Stimulated activated CD4-positive, alpha-beta T cell treated with anti-CD3 and anti-CD28 coated beads, Interleukin-12 subunit alpha, Interleukin-12 subunit beta, amount 100 ng/mL, for 24 hours (primary cell): Measurements from ENCODE around the gene ELAC2.

ENCODE experiments used
- DNase-seq, 2 experiments: peaks; one replicate each; pipeline ENCODE4 v3.0.0-alpha.2; 2020; ENCODE audit warnings: low read depth in 2 of 2

Gene ELAC2

GRCh38 chr17:13017655-13018459, at the start of gene ELAC2:
Gene ELAC2 (minus strand): TSS chr17:13018027. CDS start chr17:13017947, 80 bp downstream.
- DNase-seq = peak; percentile 94 to 97

DNA sequence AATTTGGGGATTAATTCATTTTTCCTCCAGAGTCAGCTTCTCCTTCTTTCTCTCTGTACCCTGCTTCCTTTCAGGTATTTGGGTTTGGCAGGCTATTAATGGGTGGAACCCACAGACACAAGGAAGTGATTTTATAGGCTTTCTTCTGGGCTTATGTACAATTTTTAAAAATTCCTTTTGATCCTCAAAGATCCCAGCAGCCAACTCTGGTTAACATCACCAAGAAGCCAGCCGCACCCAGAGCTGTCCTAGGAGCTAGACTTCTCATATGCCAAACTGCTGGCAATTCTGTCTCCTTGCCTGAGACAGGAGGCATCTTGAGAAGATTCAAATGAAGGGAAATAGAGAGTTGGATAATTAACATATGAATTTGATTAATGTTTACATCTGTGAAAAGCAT, 47.2 kb upstream of the ELAC2 start:
- no peak for DNase-seq

DNA sequence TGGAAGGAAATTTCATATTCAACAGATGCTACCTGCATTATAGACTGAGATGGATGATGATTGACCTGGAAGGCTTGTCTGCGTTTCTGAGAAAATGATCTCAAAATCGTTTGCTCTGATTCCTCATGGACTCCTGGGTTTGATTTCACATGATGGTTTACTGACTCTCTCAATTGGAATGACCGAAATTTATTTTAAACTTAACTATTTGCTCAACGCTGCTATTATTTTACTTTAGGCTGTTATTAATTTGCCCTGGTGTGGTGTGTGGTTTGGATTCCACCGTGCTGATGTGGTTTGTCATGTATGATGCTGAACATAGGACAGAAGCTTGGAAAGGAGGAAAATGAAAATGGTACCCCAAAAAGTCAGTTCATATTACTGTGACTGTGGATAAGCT, 37.3 kb upstream of the ELAC2 start:
- DNase-seq = no peak

DNA sequence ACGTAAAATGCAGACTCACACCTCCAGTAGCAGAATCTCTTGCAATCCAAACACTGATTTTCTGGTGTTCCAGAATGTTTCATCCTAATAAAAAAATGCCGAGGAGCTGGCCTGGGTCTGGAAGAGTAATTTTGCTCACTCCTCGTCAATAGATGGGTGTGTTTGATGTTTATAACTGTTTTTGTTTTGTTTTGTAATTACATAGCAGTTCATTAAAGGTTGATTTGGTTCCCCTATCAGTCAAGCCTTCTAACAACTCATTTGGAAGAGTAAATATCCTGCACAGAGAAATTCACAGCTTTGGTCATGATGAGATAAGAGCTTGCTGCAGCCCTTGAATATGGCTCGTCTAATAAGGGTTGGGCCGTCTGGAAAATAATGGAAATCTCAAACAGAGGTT, 36.8 kb upstream of the ELAC2 start:
- no peak for DNase-seq

- DNase-seq = no peak
Measured at GRCh38 chr17:13051915-13052314, 34.1 kb upstream of the ELAC2 start.

DNA sequence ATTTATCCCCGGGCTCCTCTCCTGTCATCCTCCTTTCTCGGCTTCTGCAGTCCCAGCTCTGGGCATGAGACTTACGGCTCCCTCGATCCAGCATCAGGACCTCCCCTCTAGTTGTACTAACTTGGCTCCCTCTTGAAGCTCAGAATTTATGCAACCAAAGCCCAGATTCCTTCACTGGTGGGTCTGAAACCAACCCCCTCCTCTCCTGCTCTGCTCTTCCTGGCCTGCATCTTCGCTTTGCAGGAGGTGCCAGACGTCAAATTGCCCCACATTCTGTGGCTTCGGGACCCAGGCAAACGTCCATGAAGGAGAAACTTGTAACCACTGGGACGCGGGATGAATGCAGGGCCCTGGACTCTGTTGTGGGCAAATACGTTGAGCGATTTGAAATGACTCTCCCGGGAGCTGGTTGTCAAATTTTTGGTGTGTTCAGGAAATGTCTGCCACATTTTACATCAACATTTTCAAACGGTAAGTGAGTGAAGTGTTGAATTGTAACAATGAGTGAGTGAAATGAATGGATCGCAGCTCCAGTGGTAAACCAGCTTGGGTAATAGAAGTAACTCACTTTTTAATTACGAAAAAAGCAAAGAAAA, 29.3 kb upstream of the ELAC2 start:
- no peak for DNase-seq

DNA sequence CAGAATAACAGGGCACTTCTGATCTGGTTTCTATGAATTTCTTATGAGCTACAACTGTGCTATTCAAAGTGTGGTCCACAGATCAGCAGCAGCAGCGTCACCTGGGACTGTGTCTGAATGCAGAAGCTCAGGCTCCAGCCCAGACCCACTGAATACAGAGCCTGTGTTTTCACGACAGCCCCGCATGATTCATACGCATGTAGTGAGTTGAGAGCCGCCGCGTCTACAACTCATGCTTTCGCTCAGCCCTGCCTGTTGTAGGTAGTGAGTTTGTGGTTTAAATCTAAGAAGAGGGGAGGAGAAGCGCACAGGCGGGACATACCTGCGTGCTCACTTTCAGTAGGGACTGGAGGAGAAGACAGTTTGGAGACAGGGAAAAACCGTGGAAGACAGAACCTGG, 28.5 kb upstream of the ELAC2 start:
- no peak for DNase-seq

GRCh38 chr17:13044572-13045065, 26.8 kb upstream of the ELAC2 start:
- DNase-seq = no peak

DNA sequence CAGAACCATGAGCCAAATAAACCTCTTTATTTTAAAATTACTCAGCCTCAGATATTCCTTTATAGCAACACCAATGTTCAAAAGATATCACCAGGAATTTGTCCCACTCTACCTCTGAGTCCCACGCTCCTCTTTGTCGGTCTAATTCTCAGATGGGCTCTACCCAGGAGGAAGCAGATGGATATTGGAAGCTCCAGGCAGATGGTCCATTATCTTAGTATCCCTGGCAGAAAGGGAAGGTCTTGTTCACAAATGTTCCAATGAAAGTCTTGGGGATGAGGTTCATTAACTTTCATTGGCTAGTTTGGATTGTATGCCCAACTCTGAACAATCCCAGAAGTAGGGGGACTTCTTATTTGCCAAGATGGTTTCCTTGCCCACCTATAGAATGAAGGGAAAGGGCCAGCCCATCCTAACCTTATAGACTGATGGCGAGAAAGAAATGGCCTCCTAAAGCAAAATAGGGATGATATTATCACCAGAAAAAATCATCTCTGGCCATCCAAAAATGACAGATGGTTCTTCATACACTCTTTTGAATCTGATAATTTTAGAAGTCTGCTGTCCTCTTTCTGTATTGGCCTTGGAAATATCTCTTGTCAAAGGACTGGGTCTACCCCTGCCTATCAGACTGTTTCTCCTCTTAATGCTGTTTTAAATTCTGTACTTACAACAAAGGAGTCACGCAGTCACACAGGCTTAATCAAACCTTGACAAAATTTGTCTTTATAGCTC, 21.3 kb upstream of the ELAC2 start:
- DNase-seq = no peak

DNA sequence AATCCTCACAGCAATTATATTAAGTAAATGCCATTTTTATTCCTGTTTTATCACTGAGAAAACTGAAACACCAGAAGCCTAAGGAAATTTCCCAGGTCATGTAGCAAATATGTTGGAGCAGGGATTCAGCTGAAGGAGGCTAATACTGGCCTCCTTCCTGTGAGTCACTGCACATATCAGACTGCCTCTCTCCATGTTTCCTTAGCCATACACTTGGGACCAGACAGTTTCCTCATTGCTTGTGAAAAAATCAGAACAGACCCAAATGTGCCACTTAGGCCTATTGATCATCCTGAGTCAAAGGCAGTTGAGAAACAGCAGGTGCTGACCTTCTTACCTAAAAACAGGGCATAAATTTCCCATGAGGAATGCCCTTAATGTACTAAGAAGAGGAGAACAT, 18.9 kb upstream of the ELAC2 start:
- no peak for DNase-seq

DNA sequence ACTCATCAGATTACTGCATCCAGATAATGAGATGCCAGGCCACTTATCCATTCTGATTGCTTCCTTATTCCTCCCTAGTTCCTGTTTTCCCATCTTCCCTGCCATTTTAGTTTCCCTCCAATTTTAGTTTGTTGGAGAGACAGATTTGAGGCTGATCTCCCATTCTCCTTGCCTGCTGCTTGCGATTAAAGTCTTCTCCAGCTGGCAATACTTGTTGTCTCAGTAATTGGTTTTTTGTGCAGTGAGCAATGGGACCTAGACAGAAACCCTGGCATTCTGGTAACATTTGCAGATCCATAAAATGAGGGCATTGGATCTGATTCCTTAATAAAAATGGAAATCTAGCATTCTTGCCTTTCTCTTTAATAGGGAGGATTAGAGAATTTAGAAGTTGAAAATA, 17.6 kb upstream of the ELAC2 start:
- no peak for DNase-seq

DNA sequence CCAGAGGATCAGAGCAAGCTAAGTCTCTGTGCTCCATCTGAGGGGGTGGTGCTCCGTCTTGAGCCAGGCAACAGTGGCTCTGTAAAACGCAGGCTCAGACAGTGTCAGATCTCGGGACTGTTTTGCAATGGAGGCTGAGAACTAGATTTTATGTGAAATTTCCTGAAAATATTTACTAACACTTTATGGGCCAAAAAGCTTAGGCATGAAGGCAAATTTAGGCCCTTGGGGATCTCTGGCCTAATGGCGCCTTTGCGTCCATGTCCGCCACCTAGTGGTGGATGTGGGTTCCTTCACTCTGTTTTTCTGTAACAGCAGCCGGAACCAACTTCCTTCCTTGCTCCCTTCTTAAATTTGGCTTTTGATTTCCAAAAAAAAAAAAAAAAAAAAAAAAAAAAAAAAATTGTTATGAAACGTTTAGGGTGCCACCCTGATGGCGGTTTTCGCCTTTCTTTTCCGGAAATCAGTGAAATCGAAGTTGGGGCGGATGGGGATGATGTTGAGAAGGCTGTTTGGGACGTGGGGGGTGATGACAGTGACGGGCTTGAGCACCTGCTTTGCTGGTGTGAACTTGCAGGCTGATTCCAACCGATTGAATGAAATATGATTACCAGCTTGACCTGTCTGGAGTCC, 14.0 kb upstream of the ELAC2 start:
- DNase-seq = peak in 1 of 2 experiments; percentile 35

GRCh38 chr17:13030459-13031300, 12.9 kb upstream of the ELAC2 start:
- peak; percentile 24 to 45 for DNase-seq

DNA sequence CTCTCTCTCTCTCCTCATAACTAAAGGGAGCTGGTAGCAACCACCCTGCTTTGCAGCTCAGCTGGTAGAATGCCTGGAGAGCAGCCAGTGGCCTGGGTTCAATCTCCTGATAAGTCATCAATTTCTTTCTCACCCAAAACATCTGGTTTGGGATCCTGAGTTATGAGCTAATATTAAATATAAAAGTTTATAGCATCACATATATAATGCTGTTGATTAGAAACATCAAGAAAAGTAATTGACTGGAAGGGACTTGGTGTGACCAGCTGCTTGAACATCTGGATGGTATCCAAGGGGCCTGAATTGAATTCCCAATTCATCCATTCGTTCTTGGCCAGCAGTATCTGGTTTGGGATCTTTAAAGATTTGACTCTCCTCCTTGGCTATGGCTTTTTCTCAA, 12.2 kb upstream of the ELAC2 start:
- DNase-seq = no peak

DNA sequence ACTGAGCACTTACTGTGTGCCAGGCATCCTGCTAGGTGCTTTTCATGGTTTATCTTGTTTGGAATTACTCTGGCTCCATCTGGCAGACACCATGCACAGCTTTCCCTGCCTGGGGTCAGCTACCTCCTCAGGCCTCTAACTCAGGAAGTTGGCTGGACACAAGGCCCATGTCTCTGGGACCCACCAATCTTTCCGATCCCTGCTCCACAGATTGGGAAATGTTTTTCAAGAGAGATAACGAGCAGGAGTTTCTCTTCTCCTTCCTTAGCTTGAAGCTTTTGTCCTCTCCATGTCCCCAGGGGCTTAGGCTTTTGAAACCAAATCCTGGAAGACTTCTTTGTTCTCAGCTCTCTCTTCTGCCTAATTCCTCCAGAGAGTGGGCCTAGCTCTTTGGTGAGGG, 11.5 kb upstream of the ELAC2 start:
- DNase-seq = no peak

- DNase-seq = no peak
Measured at GRCh38 chr17:13027246-13027645, 9.4 kb upstream of the ELAC2 start.

GRCh38 chr17:13025687-13026086, 7.9 kb upstream of the ELAC2 start:
- no peak for DNase-seq

GRCh38 chr17:13025258-13025627, 7.4 kb upstream of the ELAC2 start:
- DNase-seq = no peak

- DNase-seq = peak; percentile 44 to 51
Measured at GRCh38 chr17:13024526-13025257, 6.9 kb upstream of the ELAC2 start.

DNA sequence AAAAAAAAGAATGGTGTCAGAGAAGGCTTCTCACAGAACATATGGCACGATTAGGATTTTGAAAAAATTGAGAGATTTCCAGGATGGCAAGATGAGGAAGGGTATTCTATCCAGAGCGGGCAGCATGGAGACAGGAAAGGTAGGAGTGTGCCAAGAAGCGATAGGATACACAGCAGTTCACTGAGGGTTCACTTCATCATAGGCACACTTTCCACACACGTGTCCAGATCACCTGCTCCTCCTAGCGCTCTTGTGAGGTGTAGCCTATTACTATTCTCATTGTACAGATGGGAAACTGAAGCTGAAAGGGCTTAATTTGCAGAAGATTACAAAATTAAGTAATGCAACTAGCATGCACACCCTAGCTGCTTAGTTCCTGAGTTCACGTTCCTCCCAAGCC, 6.2 kb upstream of the ELAC2 start:
- DNase-seq = no peak
